GM13977 (cell line): Measurements from ENCODE around the gene EEFSEC.

ENCODE experiments used
- DNase-seq: peaks from one replicate; pipeline ENCODE4 v3.0.0; 2012; ENCODE audit warnings: low spot score
- in situ Hi-C: fragments of 300-500 bp; cut with MboI; formaldehyde crosslinking; loops from one replicate; pipeline ENCODE4 v1.12.0; 2022; ENCODE audit warnings: low sequenced_read_pairs, low pct_unique_long_range_greater_than_20kb, mixed read lengths, inconsistent platforms; ENCODE audit not compliant: unreplicated experiment
- TF ChIP-seq, protein P1 (sequence below): IDR thresholded peaks from 2 replicates; pipeline ENCODE4 v1.5.1; 2012; ENCODE audit warnings: mild to moderate bottlenecking, control low read depth; ENCODE audit not compliant: insufficient read depth; ENCODE audit errors: extremely low read depth, missing control alignments

EEFSEC gene

GRCh38 chr3:128338536-128339330 is 185.5 kb downstream of the EEFSEC start:
- no peak for DNase-seq
- in situ Hi-C loops, result no loop called here
- TF ChIP-seq, protein P1, sequence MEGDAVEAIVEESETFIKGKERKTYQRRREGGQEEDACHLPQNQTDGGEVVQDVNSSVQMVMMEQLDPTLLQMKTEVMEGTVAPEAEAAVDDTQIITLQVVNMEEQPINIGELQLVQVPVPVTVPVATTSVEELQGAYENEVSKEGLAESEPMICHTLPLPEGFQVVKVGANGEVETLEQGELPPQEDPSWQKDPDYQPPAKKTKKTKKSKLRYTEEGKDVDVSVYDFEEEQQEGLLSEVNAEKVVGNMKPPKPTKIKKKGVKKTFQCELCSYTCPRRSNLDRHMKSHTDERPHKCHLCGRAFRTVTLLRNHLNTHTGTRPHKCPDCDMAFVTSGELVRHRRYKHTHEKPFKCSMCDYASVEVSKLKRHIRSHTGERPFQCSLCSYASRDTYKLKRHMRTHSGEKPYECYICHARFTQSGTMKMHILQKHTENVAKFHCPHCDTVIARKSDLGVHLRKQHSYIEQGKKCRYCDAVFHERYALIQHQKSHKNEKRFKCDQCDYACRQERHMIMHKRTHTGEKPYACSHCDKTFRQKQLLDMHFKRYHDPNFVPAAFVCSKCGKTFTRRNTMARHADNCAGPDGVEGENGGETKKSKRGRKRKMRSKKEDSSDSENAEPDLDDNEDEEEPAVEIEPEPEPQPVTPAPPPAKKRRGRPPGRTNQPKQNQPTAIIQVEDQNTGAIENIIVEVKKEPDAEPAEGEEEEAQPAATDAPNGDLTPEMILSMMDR, result no peak

GRCh38 chr3:128339491-128340012 is 186.3 kb downstream of the EEFSEC start:
- in situ Hi-C loops, result no loop called here
- TF ChIP-seq, protein P1, result no peak
- no peak for DNase-seq

- no peak for DNase-seq
- in situ Hi-C loops, result no loop called here
- TF ChIP-seq, protein P1, result no peak
These were observed 187.1 kb downstream of the EEFSEC start for GRCh38 chr3:128340198-128340903.

DNA sequence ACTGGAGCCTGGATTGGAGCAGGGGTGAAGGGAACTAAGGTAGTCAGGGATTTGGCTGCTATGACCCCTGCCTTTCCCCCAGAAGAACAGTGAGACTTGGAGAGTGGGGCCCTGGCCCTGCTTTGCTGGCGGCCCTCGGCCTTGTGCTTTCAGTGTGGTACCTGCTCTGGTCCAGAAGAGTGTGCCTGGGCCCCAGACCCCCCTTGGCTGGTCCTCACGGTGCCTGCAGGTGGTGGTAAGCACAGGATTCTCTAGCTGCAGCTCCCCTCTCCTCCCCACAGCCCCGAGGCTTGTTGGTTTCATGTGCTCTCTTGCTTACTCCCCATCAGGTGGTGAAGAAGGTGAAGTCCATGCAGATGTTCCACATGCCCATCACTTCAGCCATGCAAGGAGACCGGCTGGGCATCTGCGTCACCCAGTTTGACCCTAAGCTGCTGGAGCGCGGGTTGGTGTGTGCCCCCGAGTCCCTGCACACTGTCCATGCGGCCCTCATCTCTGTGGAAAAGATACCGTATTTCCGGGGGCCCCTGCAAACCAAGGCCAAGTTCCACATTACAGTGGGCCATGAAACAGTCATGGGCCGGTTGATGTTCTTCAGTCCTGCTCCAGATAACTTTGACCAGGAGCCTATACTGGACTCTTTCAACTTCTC is 187.7 kb downstream of the EEFSEC start:
- DNase-seq, result no peak
- in situ Hi-C loops, result no loop called here
- TF ChIP-seq, protein P1, result no peak

GRCh38 chr3:128341659-128342395 is 188.5 kb downstream of the EEFSEC start:
- TF ChIP-seq, protein P1, result no peak
- in situ Hi-C loops, result no loop called here
- DNase-seq, result no peak

DNA sequence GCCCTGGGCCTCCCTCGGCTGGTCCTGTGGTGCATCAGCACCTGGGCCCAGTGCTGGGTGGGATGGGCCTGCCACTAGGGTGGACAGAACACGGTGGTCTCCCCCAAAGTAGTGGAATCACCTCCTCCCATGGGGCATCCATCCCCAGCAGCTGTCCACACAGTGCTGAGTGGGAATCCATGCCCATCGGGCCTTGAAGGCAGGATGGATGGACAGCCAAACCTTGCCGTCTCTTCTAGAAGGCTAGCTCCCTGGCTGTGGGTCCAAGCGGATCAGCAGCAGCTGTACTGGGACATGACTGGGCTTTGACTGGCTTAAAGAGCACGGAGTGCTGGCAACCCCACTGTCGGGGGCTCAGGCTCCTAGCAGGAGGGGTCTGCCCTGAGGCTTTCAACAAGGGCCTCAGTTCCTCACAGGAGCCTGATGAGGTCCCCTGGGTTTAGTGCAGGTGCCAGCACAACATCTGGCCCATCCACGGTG is 189.5 kb downstream of the EEFSEC start:
- in situ Hi-C loops, result no loop called here
- DNase-seq, result no peak
- TF ChIP-seq, protein P1, result no peak
